Activated T-helper 9 cell treated with anti-CD3 and anti-CD28 coated beads, Interleukin-2, amount 50 U/mL, for 16 hours (primary cell): ENCODE data around the gene LRRC3.

Experiments
- DNase-seq: peaks from one replicate; pipeline ENCODE4 v3.0.0-alpha.2; 2020; ENCODE audit warnings: low read depth

LRRC3 gene

DNA sequence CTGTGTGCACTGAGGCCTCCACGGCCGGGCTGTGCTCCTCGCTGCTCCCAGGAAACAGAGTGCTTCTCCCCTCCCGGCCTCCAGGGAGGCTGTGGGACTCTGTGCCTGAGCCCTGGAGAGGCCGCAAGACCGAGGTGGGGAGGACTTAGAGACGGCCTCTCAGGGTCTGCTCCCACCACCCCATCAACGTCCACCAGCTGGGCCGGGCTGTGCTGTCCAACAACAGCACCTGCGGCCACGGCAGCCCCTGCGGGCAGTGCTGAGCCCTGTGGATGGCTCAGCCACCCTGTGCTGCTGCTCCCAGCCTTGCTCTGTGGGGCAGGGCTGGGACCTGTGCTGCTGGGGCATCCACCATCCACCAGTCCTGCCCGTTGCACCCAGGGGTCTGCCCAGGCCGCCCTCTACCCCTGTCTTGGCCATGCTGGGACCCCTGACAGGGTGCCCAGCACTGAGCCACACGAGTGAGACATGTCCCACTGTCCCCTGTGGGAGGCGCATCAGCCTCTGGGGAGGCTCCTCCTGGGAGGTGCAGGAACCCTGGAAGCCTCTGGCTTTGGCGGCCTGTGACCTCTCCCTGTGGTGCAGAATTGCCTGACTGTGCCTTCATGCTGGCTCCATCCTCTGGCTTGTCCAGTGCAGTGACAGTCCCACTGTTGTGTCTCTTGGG is 31.2 kb upstream of the LRRC3 start:
- no peak for DNase-seq

DNA sequence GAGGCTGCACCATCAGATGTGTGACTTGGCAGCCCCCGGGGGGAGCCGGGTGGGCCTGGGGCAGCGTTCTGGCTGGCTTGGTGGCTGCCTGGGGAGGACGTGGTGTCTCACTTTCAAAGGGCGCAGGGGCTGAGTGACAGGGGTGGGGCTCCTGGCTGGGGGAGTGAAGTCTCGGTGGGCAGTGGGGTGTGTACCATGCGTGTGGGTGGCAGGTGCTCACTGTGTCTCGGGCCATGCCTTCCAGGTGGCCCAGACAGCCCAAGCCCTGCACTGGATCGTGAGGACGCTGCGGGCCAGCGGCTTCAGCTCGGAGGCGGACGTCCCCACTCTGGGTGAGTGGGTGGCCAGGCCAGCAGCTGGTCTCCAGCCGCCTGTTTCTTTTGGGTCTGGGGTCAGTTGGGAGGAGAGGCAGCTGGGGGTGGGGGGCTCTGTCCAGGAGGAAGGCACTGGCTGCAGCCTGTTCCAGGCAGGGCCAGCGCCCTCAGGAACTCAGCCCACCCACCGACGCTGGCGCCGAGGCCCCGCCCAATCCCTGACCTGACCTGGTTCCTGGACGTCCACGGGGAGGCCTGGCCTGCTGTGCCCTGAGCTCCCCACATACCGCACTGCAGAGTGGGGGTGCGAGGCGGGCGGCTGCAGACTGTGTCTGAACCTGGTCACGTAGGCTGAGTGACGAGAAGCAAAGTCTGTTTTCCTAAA is 30.6 kb upstream of the LRRC3 start:
- DNase-seq: no peak

DNA sequence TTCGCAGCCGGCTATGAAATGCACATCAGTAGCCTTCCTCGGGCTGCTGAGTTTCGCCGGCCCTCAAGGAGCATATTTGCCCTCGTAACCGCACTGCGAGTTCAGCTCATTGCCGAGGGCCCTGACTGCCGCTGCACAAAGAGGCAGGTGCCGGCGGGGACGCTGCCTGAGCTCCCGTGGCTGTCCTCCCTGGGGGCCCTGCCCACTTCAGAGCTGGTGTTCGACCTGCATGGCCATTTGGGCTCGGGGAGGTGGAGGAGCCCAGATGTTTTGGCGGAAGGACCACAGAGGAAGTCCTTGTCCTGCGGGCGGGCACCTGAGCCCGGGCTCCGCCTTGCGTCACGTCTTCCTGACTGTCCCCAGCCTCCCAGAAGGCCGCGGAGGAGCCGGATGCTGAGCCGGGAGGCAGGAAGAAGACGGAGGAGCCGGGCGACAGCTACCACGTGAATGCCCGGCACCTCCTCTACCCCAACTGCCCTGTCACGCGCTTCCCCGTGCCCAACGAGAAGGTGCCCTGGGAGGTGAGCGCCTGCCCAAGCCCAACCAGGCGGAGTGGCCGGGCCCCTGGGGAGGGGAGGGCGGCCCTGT is 29.9 kb upstream of the LRRC3 start:
- no peak for DNase-seq

DNA sequence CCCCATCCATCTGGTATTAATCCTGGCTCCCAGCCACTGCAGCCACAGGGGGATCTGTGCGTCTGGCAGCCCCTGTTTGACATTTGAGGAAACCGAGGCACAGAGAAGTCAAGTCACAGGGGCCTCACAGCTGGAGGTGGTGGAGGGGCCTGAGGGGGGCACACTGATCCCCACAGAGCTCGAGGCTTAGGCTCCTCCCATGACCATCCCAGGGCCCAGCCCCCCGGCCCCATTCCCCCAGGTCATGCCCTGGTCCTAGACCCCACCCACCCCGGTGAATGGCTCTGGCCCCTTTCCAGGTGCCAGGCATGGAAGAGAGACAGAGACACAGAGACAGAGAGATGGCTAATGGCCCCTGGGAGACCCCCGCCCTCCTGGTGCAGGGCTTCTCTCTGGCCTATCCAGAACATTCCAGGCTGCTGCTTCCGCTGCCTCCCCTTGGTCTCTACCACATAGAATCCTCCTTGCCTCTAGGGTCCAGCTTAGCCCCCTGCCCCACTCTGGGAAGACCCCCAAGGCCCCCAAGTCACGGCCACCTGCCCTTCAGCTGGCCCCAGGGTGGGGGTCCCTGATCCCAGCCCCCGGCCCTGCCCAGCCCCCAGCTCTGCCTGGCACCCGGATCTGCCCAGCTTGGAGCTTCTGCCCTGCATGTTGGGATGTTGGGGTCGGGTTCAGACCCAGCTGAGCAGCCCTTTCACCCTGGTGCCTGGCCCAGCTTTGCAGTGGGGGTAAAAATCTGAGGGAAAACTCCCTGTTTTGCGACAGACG is 29.2 kb upstream of the LRRC3 start:
- no peak for DNase-seq

DNA sequence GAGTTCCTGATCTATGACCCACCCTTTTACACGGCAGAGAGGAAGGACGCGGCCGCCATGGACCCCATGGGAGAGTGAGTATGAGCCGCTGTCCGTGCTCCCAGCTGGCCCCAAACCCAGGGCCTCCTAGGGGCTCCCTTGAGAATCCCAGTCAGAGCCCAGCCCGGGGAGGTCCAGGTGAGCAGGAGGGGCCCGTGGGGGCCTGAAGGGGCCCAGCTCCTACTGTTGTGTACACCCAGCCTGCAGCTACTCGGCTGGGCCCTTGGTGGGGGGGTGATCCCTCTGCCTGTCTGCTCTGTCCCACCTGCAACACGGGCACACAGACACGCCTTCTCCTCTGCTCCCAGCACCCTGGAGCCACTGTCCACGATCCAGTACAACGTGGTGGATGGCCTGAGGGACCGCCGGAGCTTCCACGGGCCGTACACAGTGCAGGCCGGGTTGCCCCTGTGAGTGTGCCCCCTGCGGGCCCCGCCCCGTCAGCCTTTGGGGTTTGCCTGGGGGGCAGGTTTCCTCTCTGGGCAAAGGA is 28.6 kb upstream of the LRRC3 start:
- no peak for DNase-seq

DNA sequence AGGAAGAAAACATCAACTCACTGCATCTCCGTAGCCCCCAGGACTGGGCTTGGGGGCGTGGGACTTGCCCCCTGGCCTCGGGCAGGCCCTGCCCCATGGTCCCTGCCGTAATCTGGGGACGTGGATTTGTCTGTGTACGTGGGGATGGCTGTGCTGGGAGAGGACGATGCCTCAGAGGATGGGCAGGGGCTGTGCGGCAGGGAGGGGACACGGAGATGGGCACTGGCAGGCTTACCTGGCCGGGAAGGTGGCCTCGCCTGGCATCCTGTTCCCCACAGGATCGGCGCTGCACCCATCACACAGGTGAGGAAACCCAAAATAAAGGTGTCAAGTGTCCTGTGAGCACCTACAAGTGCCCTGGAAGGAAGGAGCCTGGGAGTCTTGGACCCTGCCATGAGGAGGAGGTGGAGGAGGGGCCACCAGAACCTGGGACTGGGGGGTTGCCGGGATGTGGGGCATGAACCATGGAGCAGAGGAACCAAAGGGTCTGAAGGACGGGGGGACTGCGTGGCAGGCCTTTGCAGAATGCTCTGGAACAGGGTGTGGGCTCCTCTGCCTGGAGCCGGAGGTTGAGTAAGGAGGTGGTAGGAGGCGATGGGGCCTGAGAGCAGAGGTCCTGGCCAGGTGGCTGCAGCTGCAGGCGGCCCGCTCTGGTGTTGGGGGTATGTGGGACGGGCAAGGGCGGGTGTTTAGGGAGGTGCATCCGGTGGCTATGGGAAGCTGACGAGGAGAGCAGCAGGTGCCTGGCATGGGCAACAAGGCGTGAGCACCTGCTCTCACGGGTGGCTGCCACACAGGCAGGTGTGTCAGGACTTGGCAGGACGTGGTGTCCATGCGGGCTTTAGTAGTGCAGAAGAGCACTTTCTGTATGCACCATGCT is 27.8 kb upstream of the LRRC3 start:
- DNase-seq: no peak

DNA sequence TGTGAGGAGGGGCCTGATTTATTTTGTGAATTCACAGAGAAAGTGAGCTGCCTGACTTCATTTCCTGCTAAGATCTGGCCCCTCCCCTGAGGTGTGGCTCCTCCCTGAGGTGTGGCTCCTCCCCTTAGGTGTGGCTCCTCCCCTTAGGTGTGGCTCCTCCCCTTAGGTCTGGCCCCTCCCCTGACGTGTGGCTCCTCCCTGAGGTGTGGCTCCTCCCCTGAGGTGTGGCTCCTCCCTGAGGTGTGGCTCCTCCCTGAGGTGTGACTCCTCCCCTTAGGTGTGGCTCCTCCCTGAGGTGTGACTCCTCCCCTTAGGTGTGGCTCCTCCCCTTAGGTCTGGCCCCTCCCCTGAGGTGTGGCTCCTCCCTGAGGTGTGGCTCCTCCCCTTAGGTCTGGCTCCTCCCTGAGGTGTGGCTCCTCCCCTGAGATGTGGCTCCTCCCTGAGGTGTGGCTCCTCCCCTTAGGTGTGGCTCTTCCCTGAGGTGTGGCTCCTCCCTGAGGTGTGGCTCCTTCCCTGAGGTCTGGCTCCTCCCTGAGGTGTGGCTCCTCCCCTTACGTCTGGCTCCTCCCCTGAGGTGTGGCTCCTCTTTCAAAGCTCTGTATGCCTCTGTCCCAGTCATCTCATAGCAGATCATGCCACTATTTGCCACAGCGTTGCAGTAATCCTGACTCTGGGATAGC is 26.9 kb upstream of the LRRC3 start:
- DNase-seq: peak; percentile 30

DNA sequence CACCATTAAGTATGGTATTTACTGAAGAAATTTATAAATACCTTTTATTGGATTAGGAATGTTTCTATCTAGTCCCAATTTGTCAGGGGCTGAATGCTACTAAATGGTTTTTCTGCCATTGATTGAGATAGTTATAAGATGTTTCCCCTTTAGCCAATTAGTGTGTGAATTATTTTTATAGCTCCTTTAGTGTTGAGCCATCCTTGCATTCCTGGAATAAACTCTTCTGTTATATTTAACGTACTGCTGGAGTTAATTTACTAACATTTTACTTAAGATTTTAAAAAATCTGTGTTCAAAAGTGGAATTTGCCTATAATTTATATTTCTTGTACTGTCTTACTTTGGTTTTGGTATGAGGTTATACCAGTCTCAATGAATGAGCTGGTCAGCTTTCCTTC is 25.4 kb upstream of the LRRC3 start:
- no peak for DNase-seq

DNA sequence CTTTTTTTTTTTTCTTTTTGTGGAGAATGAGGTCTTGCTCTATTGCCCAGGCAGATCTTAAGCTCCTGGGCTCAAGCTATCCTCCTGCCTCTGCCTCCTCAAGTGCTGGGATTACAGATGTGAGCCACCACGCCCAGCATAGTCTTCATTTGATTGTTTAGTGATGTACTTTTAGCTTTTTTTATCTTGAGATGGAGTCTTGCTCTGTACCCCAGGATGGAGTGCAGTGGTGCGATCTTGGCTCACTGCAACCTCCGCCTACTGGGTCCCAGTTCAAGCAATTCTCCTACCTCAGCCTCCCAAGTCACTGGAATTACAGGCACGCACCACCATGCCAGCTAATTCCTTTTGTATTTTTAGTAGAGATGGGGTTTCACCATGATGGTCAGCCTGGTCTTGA is 24.0 kb upstream of the LRRC3 start:
- DNase-seq: no peak

- no peak for DNase-seq
Observed at GRCh38 chr21:44432841-44433790, 22.2 kb upstream of the LRRC3 start.

DNA sequence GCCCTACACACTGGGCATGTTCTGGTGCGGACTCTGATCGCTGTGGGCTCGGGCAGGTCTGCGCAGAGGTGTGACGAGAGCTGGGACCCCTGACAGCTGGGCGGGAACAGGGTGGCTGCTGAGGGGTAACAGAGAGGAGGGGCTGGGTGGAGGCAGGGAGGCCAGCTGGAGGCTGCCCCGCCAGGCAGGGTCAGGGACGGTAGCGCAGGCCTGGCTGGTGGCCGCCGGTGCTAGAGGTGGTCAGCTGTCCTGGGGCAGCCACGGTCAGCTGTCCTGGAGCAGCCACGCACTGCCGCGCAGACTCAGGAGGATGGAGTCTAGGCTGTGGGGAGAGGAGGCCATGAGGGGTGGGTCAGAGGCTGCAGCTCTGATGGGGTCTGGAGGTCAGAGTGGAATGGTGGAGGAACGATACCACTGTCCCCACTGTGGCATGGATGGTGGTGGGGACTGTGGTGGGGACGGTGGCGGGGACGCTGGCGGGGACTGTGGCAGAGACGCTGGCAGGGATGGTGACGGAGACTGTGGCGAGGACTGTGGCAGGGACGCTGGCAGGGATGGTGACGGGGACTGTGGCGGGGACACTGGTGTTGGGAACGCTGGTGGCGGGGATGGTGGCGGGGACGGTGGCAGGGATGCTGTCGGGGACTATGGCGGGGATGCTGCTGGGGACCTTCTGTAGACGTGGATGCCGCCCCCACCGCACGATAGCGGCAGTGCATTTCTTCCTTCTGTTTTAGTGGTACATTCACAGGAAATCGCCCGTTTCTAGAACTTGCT is 21.3 kb upstream of the LRRC3 start:
- no peak for DNase-seq

DNA sequence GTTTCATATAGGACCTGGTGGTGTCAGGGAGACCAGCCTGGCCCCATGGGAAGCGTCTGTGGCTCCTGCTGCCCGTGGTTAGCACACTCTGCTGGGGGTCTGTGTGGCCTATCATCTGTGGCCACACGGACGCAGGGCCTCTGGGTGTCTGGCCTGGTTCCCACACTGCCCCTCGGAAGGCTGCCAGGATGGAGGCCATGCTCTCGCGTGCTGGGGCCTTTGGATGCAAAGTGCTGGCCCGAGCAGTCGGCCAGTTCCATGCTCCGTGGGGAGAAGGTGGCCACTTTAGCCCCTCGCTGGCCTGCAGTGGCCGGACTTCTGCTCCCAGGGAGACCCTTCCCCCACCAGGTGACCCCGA is 20.8 kb upstream of the LRRC3 start:
- no peak for DNase-seq

DNA sequence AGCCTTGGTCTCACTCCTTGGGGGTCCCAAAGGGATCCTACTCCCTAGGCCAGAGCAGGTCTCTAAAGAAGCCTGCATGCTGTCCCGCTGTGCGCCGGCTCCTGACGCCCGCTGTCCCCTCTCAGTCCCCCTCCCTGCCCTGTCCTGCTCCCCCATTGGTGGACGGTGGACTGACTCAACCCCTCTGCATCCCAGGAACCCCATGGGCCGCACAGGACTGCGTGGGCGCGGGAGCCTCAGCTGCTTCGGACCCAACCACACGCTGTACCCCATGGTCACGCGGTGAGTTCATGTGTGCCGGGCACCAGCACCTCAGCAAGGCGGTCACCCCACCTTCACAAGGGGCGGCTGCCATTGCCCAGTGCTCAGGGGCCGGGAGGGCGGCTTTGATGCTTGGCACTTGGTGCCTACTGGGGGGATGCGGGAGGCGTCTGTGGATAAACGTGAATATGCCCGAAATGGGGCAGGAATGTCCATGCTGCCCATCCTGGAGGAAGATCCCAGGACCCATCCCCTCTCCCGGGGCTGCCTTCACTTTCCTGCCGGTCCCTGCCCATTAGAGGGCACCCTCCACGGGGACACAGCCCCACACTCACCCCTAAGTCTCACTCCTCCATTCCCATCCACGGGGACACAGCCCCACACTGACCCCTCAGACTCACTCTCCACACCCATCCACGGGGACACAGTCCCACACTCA is 20.2 kb upstream of the LRRC3 start:
- DNase-seq: no peak

DNA sequence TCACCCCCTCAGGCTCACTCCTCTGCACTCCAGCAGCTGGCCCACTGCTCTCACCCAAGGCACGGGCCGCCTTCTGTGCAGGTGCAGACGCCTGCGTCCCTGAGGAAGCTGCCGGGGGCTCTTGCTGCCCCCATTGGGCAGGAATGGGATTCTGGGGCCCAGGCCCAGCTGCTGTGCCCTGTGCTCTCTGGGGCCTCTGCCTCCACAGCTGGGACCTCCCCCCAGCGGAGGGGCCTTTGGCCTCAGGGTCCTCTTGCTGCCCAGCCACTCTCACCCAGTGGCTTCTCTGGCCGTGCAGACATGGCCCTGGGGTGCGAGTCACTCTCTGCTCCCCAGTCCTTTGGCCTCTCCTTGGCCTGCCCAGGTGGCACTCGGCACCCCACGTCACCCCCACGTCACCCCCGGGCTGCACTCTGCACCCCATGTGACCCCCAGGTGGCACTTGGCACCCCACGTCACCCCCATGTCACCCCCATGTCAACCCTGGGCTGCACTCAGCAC is 19.1 kb upstream of the LRRC3 start:
- no peak for DNase-seq

- no peak for DNase-seq
Observed at GRCh38 chr21:44436958-44437357, 18.4 kb upstream of the LRRC3 start.

DNA sequence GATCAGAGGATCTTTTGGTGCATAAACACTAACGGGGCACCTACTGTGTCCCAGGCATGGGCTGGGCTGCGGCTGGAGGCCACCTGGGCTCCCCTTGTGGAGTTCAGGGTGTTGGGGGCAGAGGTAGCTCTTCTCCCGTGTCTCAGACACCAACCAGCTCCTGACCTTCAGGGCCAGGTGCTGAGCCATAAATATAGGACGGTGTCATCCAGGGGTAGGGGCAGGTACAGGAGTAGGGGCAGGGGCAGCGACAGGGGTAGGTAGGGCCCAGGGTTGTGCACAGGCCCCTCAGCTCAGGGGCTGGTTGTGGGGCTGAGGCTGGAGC is 18.0 kb upstream of the LRRC3 start:
- DNase-seq: no peak

GRCh38 chr21:44437696-44438431 is 17.4 kb upstream of the LRRC3 start:
- DNase-seq: no peak
